ENCODE data around the gene CACNA2D4. TPM values are rescaled to one million over a fixed set of nuclear protein-coding genes. Genes with fewer than 3 reads are reported as not detected.

Gene CACNA2D4
- total and polyA plus RNA-seq, 2 of the 13 experiments (the other 11 are each of a cell fraction or from before 2014, with no cell fraction given), result 14.2 to 136 TPM

DNA sequence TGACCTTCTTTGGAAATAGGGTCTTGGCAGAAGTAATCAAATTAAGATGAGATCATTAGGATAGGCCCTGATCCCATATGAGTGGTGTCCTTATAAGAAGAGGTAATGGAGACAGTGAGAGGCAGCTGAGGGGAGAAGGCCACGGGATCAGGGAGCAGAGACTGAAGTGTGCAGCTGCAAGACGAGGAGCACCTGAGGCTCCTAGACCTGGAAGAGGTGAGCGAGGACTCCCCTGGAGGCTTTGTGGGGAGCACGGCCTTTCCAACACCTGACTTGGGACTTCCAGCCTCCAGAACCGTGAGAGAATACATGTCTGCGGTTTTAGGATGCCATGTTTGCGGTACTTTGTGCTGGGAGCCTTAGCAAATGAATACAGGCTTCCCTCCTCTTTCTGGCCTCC lies 60.6 kb downstream of the CACNA2D4 start (continued):
- no peak for TF ChIP-seq HNRNPLL (IDR thresholded peaks at IDR 0.05; ENCODE audit: low read depth, low read length, poor library complexity, severe bottlenecking)
- TF ChIP-seq, protein P1, sequence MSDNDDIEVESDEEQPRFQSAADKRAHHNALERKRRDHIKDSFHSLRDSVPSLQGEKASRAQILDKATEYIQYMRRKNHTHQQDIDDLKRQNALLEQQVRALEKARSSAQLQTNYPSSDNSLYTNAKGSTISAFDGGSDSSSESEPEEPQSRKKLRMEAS (IDR thresholded peaks at IDR 0.05), result no peak

DNA sequence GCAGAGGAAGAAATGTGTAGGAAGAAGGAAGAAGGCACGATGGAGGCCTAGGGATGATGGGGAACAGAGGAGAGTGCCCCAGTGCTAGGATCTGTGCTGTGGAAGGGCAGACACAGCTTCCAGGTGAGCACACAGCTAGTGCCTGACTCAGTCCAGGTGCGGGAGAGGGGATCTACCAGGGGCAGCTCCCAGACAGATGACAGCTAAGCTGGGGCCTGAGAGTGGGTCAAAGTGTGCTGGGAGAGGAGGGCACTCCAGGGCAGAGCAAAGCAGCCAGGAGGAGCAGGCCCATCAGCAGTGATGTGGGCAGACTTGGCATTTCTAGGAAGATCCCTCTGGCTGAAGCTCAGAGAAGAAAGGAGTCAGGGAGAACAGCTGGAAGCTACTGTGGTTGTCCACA lies 61.4 kb downstream of the CACNA2D4 start:
- FAIRE-seq, result no peak
- TF ChIP-seq ZNF235 (CRISPR knock-in tag; IDR thresholded peaks at IDR 0.05; ENCODE audit: borderline replicate concordance) (no peak), TBL1XR1 (IDR thresholded peaks at IDR 0.05; ENCODE audit: borderline replicate concordance, low read length, partially characterized antibody) (no peak), ZNF543 (CRISPR knock-in tag; IDR thresholded peaks at IDR 0.05) (no peak), ZSCAN30 (CRISPR knock-in tag; IDR thresholded peaks at IDR 0.05) (no peak), SATB2 (CRISPR knock-in tag; IDR thresholded peaks at IDR 0.05) (no peak), ZNF614 (CRISPR knock-in tag; IDR thresholded peaks at IDR 0.05; ENCODE audit: borderline replicate concordance) (no peak), ZNF615 (CRISPR knock-in tag; IDR thresholded peaks at IDR 0.05; ENCODE audit: borderline replicate concordance) (no peak)
- TF ChIP-seq, protein P2, sequence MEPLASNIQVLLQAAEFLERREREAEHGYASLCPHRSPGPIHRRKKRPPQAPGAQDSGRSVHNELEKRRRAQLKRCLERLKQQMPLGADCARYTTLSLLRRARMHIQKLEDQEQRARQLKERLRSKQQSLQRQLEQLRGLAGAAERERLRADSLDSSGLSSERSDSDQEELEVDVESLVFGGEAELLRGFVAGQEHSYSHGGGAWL (CRISPR knock-in tag; IDR thresholded peaks at IDR 0.05), result no peak
- TF ChIP-seq, protein P3, sequence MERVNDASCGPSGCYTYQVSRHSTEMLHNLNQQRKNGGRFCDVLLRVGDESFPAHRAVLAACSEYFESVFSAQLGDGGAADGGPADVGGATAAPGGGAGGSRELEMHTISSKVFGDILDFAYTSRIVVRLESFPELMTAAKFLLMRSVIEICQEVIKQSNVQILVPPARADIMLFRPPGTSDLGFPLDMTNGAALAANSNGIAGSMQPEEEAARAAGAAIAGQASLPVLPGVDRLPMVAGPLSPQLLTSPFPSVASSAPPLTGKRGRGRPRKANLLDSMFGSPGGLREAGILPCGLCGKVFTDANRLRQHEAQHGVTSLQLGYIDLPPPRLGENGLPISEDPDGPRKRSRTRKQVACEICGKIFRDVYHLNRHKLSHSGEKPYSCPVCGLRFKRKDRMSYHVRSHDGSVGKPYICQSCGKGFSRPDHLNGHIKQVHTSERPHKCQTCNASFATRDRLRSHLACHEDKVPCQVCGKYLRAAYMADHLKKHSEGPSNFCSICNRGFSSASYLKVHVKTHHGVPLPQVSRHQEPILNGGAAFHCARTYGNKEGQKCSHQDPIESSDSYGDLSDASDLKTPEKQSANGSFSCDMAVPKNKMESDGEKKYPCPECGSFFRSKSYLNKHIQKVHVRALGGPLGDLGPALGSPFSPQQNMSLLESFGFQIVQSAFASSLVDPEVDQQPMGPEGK (CRISPR knock-in tag; IDR thresholded peaks at IDR 0.05), result no peak
- TF ChIP-seq, protein P4, sequence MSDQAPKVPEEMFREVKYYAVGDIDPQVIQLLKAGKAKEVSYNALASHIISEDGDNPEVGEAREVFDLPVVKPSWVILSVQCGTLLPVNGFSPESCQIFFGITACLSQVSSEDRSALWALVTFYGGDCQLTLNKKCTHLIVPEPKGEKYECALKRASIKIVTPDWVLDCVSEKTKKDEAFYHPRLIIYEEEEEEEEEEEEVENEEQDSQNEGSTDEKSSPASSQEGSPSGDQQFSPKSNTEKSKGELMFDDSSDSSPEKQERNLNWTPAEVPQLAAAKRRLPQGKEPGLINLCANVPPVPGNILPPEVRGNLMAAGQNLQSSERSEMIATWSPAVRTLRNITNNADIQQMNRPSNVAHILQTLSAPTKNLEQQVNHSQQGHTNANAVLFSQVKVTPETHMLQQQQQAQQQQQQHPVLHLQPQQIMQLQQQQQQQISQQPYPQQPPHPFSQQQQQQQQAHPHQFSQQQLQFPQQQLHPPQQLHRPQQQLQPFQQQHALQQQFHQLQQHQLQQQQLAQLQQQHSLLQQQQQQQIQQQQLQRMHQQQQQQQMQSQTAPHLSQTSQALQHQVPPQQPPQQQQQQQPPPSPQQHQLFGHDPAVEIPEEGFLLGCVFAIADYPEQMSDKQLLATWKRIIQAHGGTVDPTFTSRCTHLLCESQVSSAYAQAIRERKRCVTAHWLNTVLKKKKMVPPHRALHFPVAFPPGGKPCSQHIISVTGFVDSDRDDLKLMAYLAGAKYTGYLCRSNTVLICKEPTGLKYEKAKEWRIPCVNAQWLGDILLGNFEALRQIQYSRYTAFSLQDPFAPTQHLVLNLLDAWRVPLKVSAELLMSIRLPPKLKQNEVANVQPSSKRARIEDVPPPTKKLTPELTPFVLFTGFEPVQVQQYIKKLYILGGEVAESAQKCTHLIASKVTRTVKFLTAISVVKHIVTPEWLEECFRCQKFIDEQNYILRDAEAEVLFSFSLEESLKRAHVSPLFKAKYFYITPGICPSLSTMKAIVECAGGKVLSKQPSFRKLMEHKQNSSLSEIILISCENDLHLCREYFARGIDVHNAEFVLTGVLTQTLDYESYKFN (CRISPR knock-in tag; conservative IDR thresholded peaks at IDR 0.05), result no peak
- TF ChIP-seq, protein P5, sequence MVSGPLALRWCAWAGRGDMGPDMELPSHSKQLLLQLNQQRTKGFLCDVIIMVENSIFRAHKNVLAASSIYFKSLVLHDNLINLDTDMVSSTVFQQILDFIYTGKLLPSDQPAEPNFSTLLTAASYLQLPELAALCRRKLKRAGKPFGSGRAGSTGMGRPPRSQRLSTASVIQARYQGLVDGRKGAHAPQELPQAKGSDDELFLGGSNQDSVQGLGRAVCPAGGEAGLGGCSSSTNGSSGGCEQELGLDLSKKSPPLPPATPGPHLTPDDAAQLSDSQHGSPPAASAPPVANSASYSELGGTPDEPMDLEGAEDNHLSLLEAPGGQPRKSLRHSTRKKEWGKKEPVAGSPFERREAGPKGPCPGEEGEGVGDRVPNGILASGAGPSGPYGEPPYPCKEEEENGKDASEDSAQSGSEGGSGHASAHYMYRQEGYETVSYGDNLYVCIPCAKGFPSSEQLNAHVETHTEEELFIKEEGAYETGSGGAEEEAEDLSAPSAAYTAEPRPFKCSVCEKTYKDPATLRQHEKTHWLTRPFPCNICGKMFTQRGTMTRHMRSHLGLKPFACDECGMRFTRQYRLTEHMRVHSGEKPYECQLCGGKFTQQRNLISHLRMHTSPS (CRISPR knock-in tag; IDR thresholded peaks at IDR 0.05; ENCODE audit: low read depth), result no peak

More for the DNA sequence above, 61.4 kb downstream of the CACNA2D4 start:
- no peak overlapping the region for H3K4me3 ChIP-seq (replicated peaks in 1 of 3; ENCODE audit: insufficient read depth in 1 of 3, low read depth in 2 of 3, low read length in 3 of 3)
- H3K9me3 ChIP-seq (ENCODE audit: low read length), result no peaks in the 10 kb centered on the region
- intact Hi-C loops (cut with micrococcal nuclease; ENCODE audit: unreplicated experiment), result no loop called here
- BruUV-seq (replicated peaks), result no TSS peak
- peaks cover 4 to 37% of the 10 kb centered on the region in 2 experiments; a peak in 3 of 5 replicates for H3K27me3 ChIP-seq (ENCODE audit: control insufficient read depth in 1 of 2, insufficient read depth in 2 of 2, low read length in 2 of 2)
- H3K4me1 ChIP-seq (ENCODE audit: insufficient read depth, low read length), result 0 out of 2 replicates have a peak, but pooled peaks cover 9% of the 10 kb centered on the region
- no peaks in the 10 kb centered on the region for H3K36me3 ChIP-seq (replicated peaks in 1 of 2; ENCODE audit: control insufficient read depth in 1 of 2, insufficient read depth in 2 of 2, low read length in 2 of 2)
- CTCF ChIA-PET (ENCODE audit: low intra/inter-chr PET ratio, low total read pairs), result no interaction called here
- no peak overlapping the region for H3K27ac ChIP-seq (ENCODE audit: extremely low read length, insufficient read depth, low read length)
- no peak overlapping the region for H3K4me2 ChIP-seq (ENCODE audit: low read depth, low read length)
- no peak for ATAC-seq
- no peaks in the 10 kb centered on the region for H4K20me1 ChIP-seq (ENCODE audit: insufficient read depth, low read length)
- H2AFZ ChIP-seq (ENCODE audit: low read length), result no peak overlapping the region
- POLR2A ChIA-PET, result no interaction called here
- H3K79me2 ChIP-seq (ENCODE audit: insufficient read depth, low read length), result no peaks in the 10 kb centered on the region
- no peak for DNase-seq (ENCODE audit: low spot score)
- in situ Hi-C loops (cut with HindIII; ENCODE audit: extremely low pct_ligation_motif_present, low pct_unique_long_range_greater_than_20kb), result no loop called here
- H3K9ac ChIP-seq (ENCODE audit: insufficient read depth, low read depth, low read length), result no peak overlapping the region
- 0% methylated on average over 1 of the region's 2 CpGs for WGBS (ENCODE audit: low lambda C conversion rate)
